Medulla oblongata (tissue), 1 donor: Measurements from ENCODE around the gene MEGF11.
"Not testable (repeated sequence)": the region's sequence is repeated elsewhere in the genome, so short reads cannot be mapped to it uniquely, and the experiment has no call there.

Experiments
- DNase-seq: peaks from one replicate; pipeline ENCODE4 v3.0.0-alpha.2; 2015; ENCODE audit errors: extremely low spot score

Gene MEGF11

GRCh38 chr15:65976196-65976595 is 277.4 kb downstream of the MEGF11 start:
- not testable (repeated sequence) for DNase-seq

GRCh38 chr15:65971741-65971995 is 281.9 kb downstream of the MEGF11 start:
- DNase-seq, result no peak

- DNase-seq, result no peak
Measured at GRCh38 chr15:65970937-65971740, 282.4 kb downstream of the MEGF11 start.

- no peak for DNase-seq
Measured at GRCh38 chr15:65969865-65970816, 283.4 kb downstream of the MEGF11 start.

- no peak for DNase-seq
Measured at GRCh38 chr15:65968511-65968910, 285.0 kb downstream of the MEGF11 start.

- no peak for DNase-seq
Measured at GRCh38 chr15:65964792-65965433, 288.6 kb downstream of the MEGF11 start.

GRCh38 chr15:65963911-65964482 is 289.6 kb downstream of the MEGF11 start:
- DNase-seq, result no peak

GRCh38 chr15:65963358-65963757 is 290.2 kb downstream of the MEGF11 start:
- DNase-seq, result no peak

GRCh38 chr15:65962187-65962586 is 291.4 kb downstream of the MEGF11 start:
- DNase-seq, result no peak

- DNase-seq, result no peak
Measured at GRCh38 chr15:65960586-65960985, 293.0 kb downstream of the MEGF11 start.

GRCh38 chr15:65958835-65959234 is 294.7 kb downstream of the MEGF11 start:
- no peak for DNase-seq

- no peak for DNase-seq
Measured at GRCh38 chr15:65957451-65957850, 296.1 kb downstream of the MEGF11 start.

- DNase-seq, result no peak
Measured at GRCh38 chr15:65956899-65957298, 296.7 kb downstream of the MEGF11 start.

GRCh38 chr15:65956307-65956706 is 297.2 kb downstream of the MEGF11 start:
- no peak for DNase-seq

GRCh38 chr15:65954289-65954741 is 299.2 kb downstream of the MEGF11 start:
- DNase-seq, result no peak

- no peak for DNase-seq
Measured at GRCh38 chr15:65953622-65954021, 299.9 kb downstream of the MEGF11 start.

GRCh38 chr15:65952391-65953053 is 301.0 kb downstream of the MEGF11 start:
- DNase-seq, result no peak

GRCh38 chr15:65951007-65951406 is 302.5 kb downstream of the MEGF11 start:
- no peak for DNase-seq

- DNase-seq, result no peak
Measured at GRCh38 chr15:65949491-65949890, 304.1 kb downstream of the MEGF11 start.

- no peak for DNase-seq
Measured at GRCh38 chr15:65949011-65949410, 304.5 kb downstream of the MEGF11 start.

GRCh38 chr15:65948383-65948782 is 305.2 kb downstream of the MEGF11 start:
- no peak for DNase-seq
